Stimulated activated CD4-positive, alpha-beta T cell treated with anti-CD3 and anti-CD28 coated beads, Interleukin-12 subunit alpha, Interleukin-12 subunit beta, amount 100 ng/mL, for 4 hours (primary cell): ENCODE measurements around the gene CAPN9.

Experiments used
- DNase-seq: peaks from one replicate; pipeline ENCODE4 v3.0.0-alpha.2; 2020

CAPN9 gene

GRCh38 chr1:230772457-230773395 is 25.5 kb downstream of the CAPN9 start:
- DNase-seq: no peak

GRCh38 chr1:230773396-230774033 is 26.3 kb downstream of the CAPN9 start:
- DNase-seq: no peak

GRCh38 chr1:230778916-230779590 is 31.9 kb downstream of the CAPN9 start:
- no peak for DNase-seq

GRCh38 chr1:230781131-230781530 is 33.9 kb downstream of the CAPN9 start:
- DNase-seq: no peak

GRCh38 chr1:230781594-230781993 is 34.4 kb downstream of the CAPN9 start:
- DNase-seq: no peak

GRCh38 chr1:230784163-230784562 is 37.0 kb downstream of the CAPN9 start:
- DNase-seq: no peak

- no peak for DNase-seq
Observed at GRCh38 chr1:230785636-230786384, 38.6 kb downstream of the CAPN9 start.

- DNase-seq: no peak
Observed at GRCh38 chr1:230786385-230786753, 39.2 kb downstream of the CAPN9 start.

GRCh38 chr1:230787471-230787870 is 40.3 kb downstream of the CAPN9 start:
- no peak for DNase-seq

GRCh38 chr1:230788561-230789275 is 41.5 kb downstream of the CAPN9 start:
- DNase-seq: no peak

GRCh38 chr1:230790026-230790425 is 42.8 kb downstream of the CAPN9 start:
- no peak for DNase-seq

- no peak for DNase-seq
Observed at GRCh38 chr1:230791986-230792564, 44.9 kb downstream of the CAPN9 start.

- no peak for DNase-seq
Observed at GRCh38 chr1:230792691-230793462, 45.7 kb downstream of the CAPN9 start.

GRCh38 chr1:230793463-230793745 is 46.2 kb downstream of the CAPN9 start:
- no peak for DNase-seq

GRCh38 chr1:230794431-230794830 is 47.2 kb downstream of the CAPN9 start:
- DNase-seq: no peak

- DNase-seq: no peak
Observed at GRCh38 chr1:230794871-230795605, 47.9 kb downstream of the CAPN9 start.

- no peak for DNase-seq
Observed at GRCh38 chr1:230796626-230797025, 49.4 kb downstream of the CAPN9 start.

- no peak for DNase-seq
Observed at GRCh38 chr1:230797376-230797920, 50.3 kb downstream of the CAPN9 start.

GRCh38 chr1:230797942-230798365 is 50.8 kb downstream of the CAPN9 start:
- no peak for DNase-seq

- no peak for DNase-seq
Observed at GRCh38 chr1:230798491-230798890, 51.3 kb downstream of the CAPN9 start.
